Prostate gland (tissue), 2 donors: Measurements from ENCODE around the gene DDX52.

Experiments
- CTCF ChIP-seq, 4 experiments: fragments of 200-600 bp in 2 of 4; fragments of 450-650 bp in 2 of 4; sonication (generic) in 2 of 4; IDR thresholded peaks; 1 replicate in 3 of 4; 2 replicates in 1 of 4; pipeline ENCODE4 v1.5.1; 2016 to 2019; ENCODE audit warnings: antibody characterized with exemption in 4 of 4, mild to moderate bottlenecking in 2 of 4, moderate library complexity in 2 of 4
- POLR2A ChIP-seq: fragments of 450-650 bp; IDR thresholded peaks from one replicate; pipeline ENCODE4 v1.6.1; 2016; ENCODE audit warnings: antibody characterized with exemption, mild to moderate bottlenecking
- POLR2AphosphoS5 ChIP-seq: sonication (generic); formaldehyde crosslinking; IDR thresholded peaks from one replicate; pipeline ENCODE4 v1.6.1; 2017; ENCODE audit warnings: antibody characterized with exemption

- TF ChIP-seq CTCF (IDR thresholded peaks at IDR 0.05): no peak
- TF ChIP-seq POLR2A: no peak
- TF ChIP-seq POLR2AphosphoS5: no peak
Measured at GRCh38 chr17:37567137-37567536, 76.1 kb downstream of the DDX52 start.
